GM13977 (cell line): Measurements from ENCODE around the gene RYR1.
A peak's percentile ranks its signal among the peaks of the same experiment; 100 is the strongest.
"Not testable (repeated sequence)": the region's sequence is repeated elsewhere in the genome, so short reads cannot be mapped to it uniquely, and the experiment has no call there.

Source experiments
- DNase-seq: peaks from one replicate; pipeline ENCODE4 v3.0.0; 2012; ENCODE audit warnings: low spot score
- CTCF ChIP-seq: IDR thresholded peaks from 2 replicates; pipeline ENCODE4 v1.5.1; 2012; ENCODE audit warnings: mild to moderate bottlenecking, control low read depth; ENCODE audit not compliant: insufficient read depth; ENCODE audit errors: extremely low read depth, missing control alignments
- in situ Hi-C: fragments of 300-500 bp; cut with MboI; formaldehyde crosslinking; loops from one replicate; pipeline ENCODE4 v1.12.0; 2022; ENCODE audit warnings: low sequenced_read_pairs, low pct_unique_long_range_greater_than_20kb, mixed read lengths, inconsistent platforms; ENCODE audit not compliant: unreplicated experiment

RYR1 gene

GRCh38 chr19:38545596-38545995 lies 112.1 kb downstream of the RYR1 start:
- no peak for DNase-seq
- in situ Hi-C loops: loop anchor here (5.0 kb wide), 1 partner anchor 87 kb away; no protein-coding TSS in a partner anchor

GRCh38 chr19:38547421-38547820 lies 113.9 kb downstream of the RYR1 start:
- TF ChIP-seq CTCF: no peak
- in situ Hi-C loops: loop anchor here (5.0 kb wide), 1 partner anchor 85 kb away; no protein-coding TSS in a partner anchor
- no peak for DNase-seq

More at GRCh38 chr19:38545596-38545995, 112.1 kb downstream of the RYR1 start:
- TF ChIP-seq CTCF: no peak

- in situ Hi-C loops: loop anchor here (5.0 kb wide), 1 partner anchor 83 kb away; no protein-coding TSS in a partner anchor
- no peak for DNase-seq
- no peak for TF ChIP-seq CTCF
These were observed 115.6 kb downstream of the RYR1 start for GRCh38 chr19:38549061-38549460.

GRCh38 chr19:38549942-38550341 lies 116.5 kb downstream of the RYR1 start:
- no peak for DNase-seq
- TF ChIP-seq CTCF: no peak
- in situ Hi-C loops: loop anchor here (5.0 kb wide), 1 partner anchor 82 kb away; no protein-coding TSS in a partner anchor

GRCh38 chr19:38550376-38550775 lies 116.9 kb downstream of the RYR1 start:
- in situ Hi-C loops: no loop called here
- TF ChIP-seq CTCF: no peak
- DNase-seq: no peak

GRCh38 chr19:38551450-38551813 lies 117.9 kb downstream of the RYR1 start:
- no peak for TF ChIP-seq CTCF
- in situ Hi-C loops: no loop called here
- DNase-seq: peak; percentile 59

GRCh38 chr19:38553239-38553638 lies 119.7 kb downstream of the RYR1 start:
- DNase-seq, in situ Hi-C loops: not testable (repeated sequence)
